ENCODE results near the gene POC1A.

DNA sequence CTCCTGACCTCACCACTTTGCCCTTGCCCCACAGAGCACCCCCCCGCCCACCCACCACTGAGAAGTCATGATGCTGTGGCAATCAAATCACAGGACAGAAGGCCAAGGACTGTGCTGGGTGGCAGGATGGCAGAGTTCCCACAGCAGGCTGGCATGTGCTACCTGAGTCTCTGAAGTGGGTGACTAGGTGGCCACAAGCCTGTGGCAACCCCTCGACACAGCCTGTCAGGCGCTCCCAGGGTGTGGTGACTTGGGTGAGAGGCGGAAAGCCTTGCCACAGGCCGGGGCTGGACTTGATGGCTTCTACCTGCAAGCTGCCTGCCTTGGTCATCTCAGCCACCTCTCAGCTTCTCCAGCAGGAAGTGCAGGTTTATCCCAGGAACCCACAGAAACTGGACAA lies 82.2 kb downstream of the POC1A start:
- TF ChIP-seq POLR2AphosphoS5 (IDR thresholded peaks at IDR 0.05) (peak in 1 of 2 donors; percentile 20), EP300 (IDR thresholded peaks at IDR 0.05) (peak in 1 of 4 donors; percentile 37), CTCF (IDR thresholded peaks at IDR 0.05) (no peak)

Data from upper lobe of left lung (tissue), 4 donors.